ENCODE results near the gene COMT.

Gene COMT

DNA sequence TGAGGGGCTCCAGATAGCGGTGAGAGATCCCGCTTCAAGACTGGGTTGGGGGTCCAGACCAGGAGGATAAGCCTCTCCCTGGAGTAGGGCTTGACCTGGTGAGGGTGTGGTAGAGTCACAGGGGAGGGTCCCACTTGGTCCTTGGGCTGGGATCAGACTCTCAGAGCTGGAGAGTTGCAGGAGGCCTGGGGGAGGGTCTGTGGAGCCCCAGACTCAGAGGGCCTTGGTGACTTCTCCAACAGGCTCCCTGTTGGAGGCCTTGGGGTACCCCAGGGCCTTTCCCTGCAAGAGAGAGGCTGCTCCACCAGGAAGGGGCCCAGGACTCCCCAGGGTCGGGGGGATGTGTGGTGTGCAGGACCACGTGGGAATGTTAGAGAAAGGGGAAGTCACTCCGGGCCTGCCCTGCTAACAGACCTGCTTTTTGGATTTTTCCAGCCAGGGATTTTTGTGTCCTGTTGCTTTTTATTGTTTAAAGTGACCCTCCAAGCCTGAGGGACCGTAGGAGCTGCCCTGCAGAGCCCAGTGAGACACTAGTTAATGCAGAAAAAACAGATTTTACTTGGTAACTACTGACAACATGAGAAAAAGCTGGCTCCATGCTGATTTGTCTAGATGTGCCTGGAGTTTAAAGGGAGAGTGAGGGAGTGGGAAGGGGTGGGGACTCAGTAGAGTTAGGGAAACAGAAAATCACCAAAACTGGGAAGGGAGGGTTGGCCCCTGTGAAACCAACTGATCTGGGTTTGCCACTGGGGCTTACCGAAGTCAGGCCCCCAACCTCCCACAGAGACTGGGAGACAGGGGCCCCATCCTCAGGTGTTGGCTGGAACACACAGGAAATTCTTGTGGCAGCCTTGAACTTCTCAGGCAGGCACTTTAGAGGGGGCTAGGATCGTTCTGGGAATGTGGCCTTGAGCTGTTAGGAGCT is 847 bp downstream of the COMT start:
- no peak overlapping the region for H2AK5ac ChIP-seq (ENCODE audit: low read length)
- no peak overlapping the region for H3K4me2 ChIP-seq (ENCODE audit: low read length)
- H3K4me3 ChIP-seq (ENCODE audit: low read length): no peak overlapping the region
- no peak overlapping the region for H4K5ac ChIP-seq (ENCODE audit: low read length)
- H3K27ac ChIP-seq (ENCODE audit: low read depth, low read length): peak overlapping the region; percentile 69
- peaks cover 2% of the 10 kb centered on the region for H3K4me1 ChIP-seq (ENCODE audit: control insufficient read depth, low read depth, low read length)
- H3K27me3 ChIP-seq (ENCODE audit: insufficient read depth, low read length, poor library complexity): no peaks in the 10 kb centered on the region
- no peak overlapping the region for H3K23ac ChIP-seq (ENCODE audit: low read length)
- H4K8ac ChIP-seq (ENCODE audit: low read depth, low read length): peak overlapping the region; percentile 59
- H3K56ac ChIP-seq (ENCODE audit: low read length): peak overlapping the region; percentile 73
- peak; percentile 66 for DNase-seq
- H2BK5ac ChIP-seq (ENCODE audit: low read length): no peak overlapping the region
- H3K18ac ChIP-seq (ENCODE audit: low read length): peak overlapping the region; percentile 45
- H3K9ac ChIP-seq (ENCODE audit: low read length): peak overlapping the region; percentile 46
- H2BK120ac ChIP-seq (ENCODE audit: low read depth, low read length): peak overlapping the region; percentile 30
- no peaks in the 10 kb centered on the region for H3K36me3 ChIP-seq (ENCODE audit: control insufficient read depth, insufficient read depth, low read length)
- H3K4ac ChIP-seq (ENCODE audit: low read depth, low read length): peak overlapping the region; percentile 64
- H3K79me2 ChIP-seq (ENCODE audit: control insufficient read depth, insufficient read depth, low read length): no peaks in the 10 kb centered on the region
- H2BK15ac ChIP-seq (replicated peaks; ENCODE audit: low read depth): no peak overlapping the region
- no CpG with 5 or more reads among the region's 8 CpGs for WGBS (ENCODE audit: extremely low coverage, insufficient coverage, low lambda C conversion rate)
- H3K79me1 ChIP-seq (ENCODE audit: low read length): no peaks in the 10 kb centered on the region

DNA sequence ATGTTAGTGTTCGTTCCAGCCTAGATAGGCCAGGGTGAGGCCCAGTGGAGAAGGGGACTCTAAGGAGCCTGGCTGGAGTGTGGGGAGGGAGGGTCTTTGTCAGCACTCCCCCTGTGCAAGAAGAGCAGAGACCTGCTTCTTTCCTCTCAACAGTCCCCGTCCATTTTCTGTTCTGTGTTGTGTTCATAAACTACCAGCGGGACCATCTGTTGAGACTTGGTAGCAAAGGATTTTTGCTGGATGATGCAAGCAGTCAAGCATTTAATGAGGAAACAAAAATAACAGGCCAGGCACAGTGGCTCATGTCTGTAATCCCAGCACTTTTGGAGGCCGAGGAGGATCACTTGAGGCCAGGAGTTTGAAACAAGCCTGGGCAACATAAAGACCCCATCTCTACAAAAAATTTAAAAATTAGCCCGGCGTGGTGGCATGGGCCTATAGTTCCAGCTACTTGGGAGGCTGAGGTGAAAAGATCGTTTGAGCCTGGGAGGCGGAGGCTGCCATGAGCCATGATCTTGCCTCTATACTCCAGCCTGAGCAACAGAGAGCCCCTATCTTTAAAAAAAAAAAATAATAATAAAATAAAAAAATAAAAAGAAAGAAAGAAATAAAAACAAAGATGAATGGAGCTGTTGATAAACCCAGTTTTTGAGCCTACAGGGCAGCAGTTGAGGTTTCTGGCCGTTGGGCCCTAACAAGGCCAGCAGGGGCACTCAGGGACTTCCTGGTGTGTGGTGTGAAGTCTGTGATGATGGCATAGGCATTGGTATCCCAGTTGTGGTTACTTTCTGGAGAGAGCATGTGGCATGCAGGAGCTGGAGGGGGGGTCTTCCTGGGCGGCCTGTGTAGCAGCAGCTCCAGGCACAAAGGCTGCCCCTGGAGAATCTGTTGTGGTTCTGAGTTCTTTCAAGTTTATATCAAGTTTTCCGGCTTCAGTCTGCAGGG is 1.8 kb downstream of the COMT start:
- Histone ChIP-seq H2BK120ac (ENCODE audit: low read depth, low read length) (peak overlapping the region; percentile 30), H3K4me2 (ENCODE audit: low read length) (no peak overlapping the region), H3K79me2 (ENCODE audit: control insufficient read depth, insufficient read depth, low read length) (no peaks in the 10 kb centered on the region), H4K8ac (ENCODE audit: low read depth, low read length) (no peak overlapping the region), H3K18ac (ENCODE audit: low read length) (peak overlapping the region; percentile 45), H3K27ac (ENCODE audit: low read depth, low read length) (peak overlapping the region; percentile 69), H3K4ac (ENCODE audit: low read depth, low read length) (peak overlapping the region; percentile 64), H3K23ac (ENCODE audit: low read length) (no peak overlapping the region), H2AK5ac (ENCODE audit: low read length) (no peak overlapping the region), H3K4me1 (ENCODE audit: control insufficient read depth, low read depth, low read length) (peaks cover 2% of the 10 kb centered on the region), H3K4me3 (ENCODE audit: low read length) (no peak overlapping the region), H3K56ac (ENCODE audit: low read length) (peak overlapping the region; percentile 73), H4K5ac (ENCODE audit: low read length) (peak overlapping the region; percentile 84), H3K36me3 (ENCODE audit: control insufficient read depth, insufficient read depth, low read length) (no peaks in the 10 kb centered on the region), H3K9ac (ENCODE audit: low read length) (peak overlapping the region; percentile 46), H2BK5ac (ENCODE audit: low read length) (no peak overlapping the region), H2BK15ac (replicated peaks; ENCODE audit: low read depth) (no peak overlapping the region), H3K27me3 (ENCODE audit: insufficient read depth, low read length, poor library complexity) (no peaks in the 10 kb centered on the region), H3K79me1 (ENCODE audit: low read length) (no peaks in the 10 kb centered on the region)
- DNase-seq: peak; percentile 85
- no CpG with 5 or more reads among the region's 11 CpGs for WGBS (ENCODE audit: extremely low coverage, insufficient coverage, low lambda C conversion rate)

DNA sequence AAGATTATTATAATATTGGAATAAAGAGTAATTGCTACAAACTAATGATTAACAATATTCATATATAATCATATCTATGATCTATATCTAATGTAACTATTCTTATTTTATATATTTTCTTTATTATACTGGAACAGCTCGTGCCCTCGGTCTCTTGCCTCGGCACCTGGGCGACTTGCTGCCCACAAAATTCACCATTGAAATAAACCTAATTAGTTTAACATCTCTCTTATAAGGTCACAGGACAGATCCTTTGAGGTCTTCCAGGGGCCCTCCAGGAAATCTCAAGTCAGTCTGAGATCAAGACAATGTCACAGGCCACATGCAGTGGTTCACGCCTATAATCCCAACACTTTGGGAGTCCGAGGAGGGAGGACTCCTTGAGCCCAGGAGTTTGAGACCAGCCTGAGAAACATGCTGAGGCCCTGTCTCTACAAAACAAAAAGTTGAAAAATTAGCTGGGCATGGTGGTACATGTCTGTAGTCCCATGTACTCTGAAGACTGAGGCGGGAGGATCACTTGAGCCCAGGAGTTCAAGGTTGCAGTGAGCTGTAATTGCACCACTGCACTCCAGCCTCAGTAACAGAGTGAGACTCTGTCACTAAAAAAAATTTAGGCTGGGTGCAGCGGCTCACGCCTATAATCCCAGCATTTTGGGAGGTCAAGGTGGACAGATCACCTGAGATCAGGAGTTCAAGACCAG is 6.6 kb downstream of the COMT start:
- Histone ChIP-seq H3K4me3 (ENCODE audit: low read length) (no peak overlapping the region), H2BK15ac (replicated peaks; ENCODE audit: low read depth) (no peak overlapping the region), H3K79me2 (ENCODE audit: control insufficient read depth, insufficient read depth, low read length) (no peaks in the 10 kb centered on the region), H3K23ac (ENCODE audit: low read length) (no peak overlapping the region), H3K56ac (ENCODE audit: low read length) (no peak overlapping the region), H3K9ac (ENCODE audit: low read length) (no peak overlapping the region), H3K27me3 (ENCODE audit: insufficient read depth, low read length, poor library complexity) (no peaks in the 10 kb centered on the region), H3K18ac (ENCODE audit: low read length) (no peak overlapping the region), H3K4me1 (ENCODE audit: control insufficient read depth, low read depth, low read length) (no peaks in the 10 kb centered on the region), H2BK5ac (ENCODE audit: low read length) (no peak overlapping the region), H4K5ac (ENCODE audit: low read length) (no peak overlapping the region), H2AK5ac (ENCODE audit: low read length) (no peak overlapping the region), H4K8ac (ENCODE audit: low read depth, low read length) (no peak overlapping the region), H3K4ac (ENCODE audit: low read depth, low read length) (no peak overlapping the region), H3K79me1 (ENCODE audit: low read length) (no peaks in the 10 kb centered on the region), H3K4me2 (ENCODE audit: low read length) (no peak overlapping the region), H3K27ac (ENCODE audit: low read depth, low read length) (no peak overlapping the region), H3K36me3 (ENCODE audit: control insufficient read depth, insufficient read depth, low read length) (no peaks in the 10 kb centered on the region), H2BK120ac (ENCODE audit: low read depth, low read length) (no peak overlapping the region)
- WGBS (ENCODE audit: extremely low coverage, insufficient coverage, low lambda C conversion rate): no CpG with 5 or more reads among the region's 9 CpGs
- DNase-seq: no peak

DNA sequence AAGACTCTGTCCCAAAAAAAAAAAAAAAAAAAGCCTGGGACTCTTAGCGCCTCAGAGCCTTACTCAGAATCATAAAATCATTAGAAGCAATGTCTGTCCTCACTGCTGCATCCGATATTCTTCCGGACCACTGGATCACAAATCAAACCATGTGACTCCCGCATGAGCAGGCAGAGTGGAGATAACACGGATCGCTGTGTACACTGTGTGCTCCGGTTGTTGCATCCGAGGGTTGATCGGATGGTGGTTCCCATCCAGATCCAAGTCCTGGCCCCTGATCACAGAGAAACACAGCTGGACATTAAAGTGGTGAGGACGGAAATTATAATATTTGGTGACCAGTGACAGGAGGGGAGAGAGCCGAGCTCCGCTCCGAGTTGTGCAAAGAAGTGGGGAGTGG is 9.8 kb downstream of the COMT start:
- no peak overlapping the region for H3K4ac ChIP-seq (ENCODE audit: low read depth, low read length)
- no peak overlapping the region for H2AK5ac ChIP-seq (ENCODE audit: low read length)
- H3K79me1 ChIP-seq (ENCODE audit: low read length): no peaks in the 10 kb centered on the region
- H3K36me3 ChIP-seq (ENCODE audit: control insufficient read depth, insufficient read depth, low read length): no peaks in the 10 kb centered on the region
- H3K9ac ChIP-seq (ENCODE audit: low read length): no peak overlapping the region
- DNase-seq: no peak
- H2BK5ac ChIP-seq (ENCODE audit: low read length): no peak overlapping the region
- no peak overlapping the region for H2BK15ac ChIP-seq (replicated peaks; ENCODE audit: low read depth)
- H3K4me1 ChIP-seq (ENCODE audit: control insufficient read depth, low read depth, low read length): no peaks in the 10 kb centered on the region
- no peak overlapping the region for H3K4me3 ChIP-seq (ENCODE audit: low read length)
- no CpG with 5 or more reads among the region's 13 CpGs for WGBS (ENCODE audit: extremely low coverage, insufficient coverage, low lambda C conversion rate)
- H4K5ac ChIP-seq (ENCODE audit: low read length): no peak overlapping the region
- no peak overlapping the region for H3K23ac ChIP-seq (ENCODE audit: low read length)
- H3K56ac ChIP-seq (ENCODE audit: low read length): no peak overlapping the region
- no peaks in the 10 kb centered on the region for H3K79me2 ChIP-seq (ENCODE audit: control insufficient read depth, insufficient read depth, low read length)
- no peak overlapping the region for H3K27ac ChIP-seq (ENCODE audit: low read depth, low read length)
- no peak overlapping the region for H4K8ac ChIP-seq (ENCODE audit: low read depth, low read length)
- no peak overlapping the region for H3K18ac ChIP-seq (ENCODE audit: low read length)
- H2BK120ac ChIP-seq (ENCODE audit: low read depth, low read length): no peak overlapping the region
- no peaks in the 10 kb centered on the region for H3K27me3 ChIP-seq (ENCODE audit: insufficient read depth, low read length, poor library complexity)
- no peak overlapping the region for H3K4me2 ChIP-seq (ENCODE audit: low read length)

DNA sequence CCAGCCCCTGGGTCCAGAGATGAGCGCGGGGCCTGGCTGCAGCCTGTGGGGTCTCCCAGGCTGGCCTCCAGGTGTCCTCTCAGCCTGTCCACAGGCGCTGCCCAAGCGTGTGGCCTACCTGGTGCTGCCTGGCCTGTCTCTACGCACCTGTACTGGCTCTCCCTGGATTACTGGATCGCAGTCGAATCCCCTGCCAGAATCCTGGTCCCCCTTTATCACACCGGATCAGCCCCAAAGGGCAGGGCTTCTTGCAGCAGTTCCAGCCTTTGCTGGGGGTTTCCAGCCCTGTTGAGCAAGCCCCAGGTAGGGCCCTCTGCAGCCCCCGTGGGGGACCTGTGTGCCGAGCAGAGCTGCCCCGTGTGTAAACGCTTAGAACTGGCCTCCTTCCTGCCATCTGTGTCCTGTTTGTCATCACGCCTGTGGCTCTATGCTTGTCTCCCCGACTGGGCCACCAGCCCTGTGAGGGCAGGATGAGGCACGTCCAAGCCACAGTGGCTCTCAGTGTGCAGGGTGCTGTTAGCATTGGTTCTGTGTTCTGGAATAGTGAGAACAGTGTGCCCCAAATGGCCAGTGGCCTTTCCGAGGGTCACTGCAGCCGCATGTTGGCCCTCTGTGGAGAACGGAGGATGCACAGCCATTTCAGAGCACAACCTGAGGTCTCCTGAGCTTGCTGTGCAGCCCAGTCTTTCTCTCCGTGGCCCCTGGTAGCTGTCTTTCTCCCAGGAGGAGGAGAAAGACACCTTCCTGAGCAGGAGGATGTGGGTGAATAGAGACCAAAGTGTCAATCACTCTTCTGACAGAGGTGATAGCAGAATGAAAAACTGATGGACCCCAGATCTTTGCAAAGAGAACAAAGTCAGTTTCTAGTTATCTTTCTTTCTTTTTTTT is 13.9 kb downstream of the COMT start:
- Histone ChIP-seq H4K5ac (ENCODE audit: low read length) (no peak overlapping the region), H3K18ac (ENCODE audit: low read length) (no peak overlapping the region), H2BK5ac (ENCODE audit: low read length) (no peak overlapping the region), H3K4me1 (ENCODE audit: control insufficient read depth, low read depth, low read length) (peaks cover 4% of the 10 kb centered on the region), H3K23ac (ENCODE audit: low read length) (no peak overlapping the region), H2AK5ac (ENCODE audit: low read length) (no peak overlapping the region), H3K56ac (ENCODE audit: low read length) (no peak overlapping the region), H3K27me3 (ENCODE audit: insufficient read depth, low read length, poor library complexity) (no peaks in the 10 kb centered on the region), H3K27ac (ENCODE audit: low read depth, low read length) (no peak overlapping the region), H3K9ac (ENCODE audit: low read length) (no peak overlapping the region), H2BK15ac (replicated peaks; ENCODE audit: low read depth) (no peak overlapping the region), H3K4ac (ENCODE audit: low read depth, low read length) (no peak overlapping the region), H4K8ac (ENCODE audit: low read depth, low read length) (no peak overlapping the region), H3K79me1 (ENCODE audit: low read length) (no peaks in the 10 kb centered on the region), H3K4me3 (ENCODE audit: low read length) (no peak overlapping the region), H3K4me2 (ENCODE audit: low read length) (no peak overlapping the region), H2BK120ac (ENCODE audit: low read depth, low read length) (no peak overlapping the region), H3K79me2 (ENCODE audit: control insufficient read depth, insufficient read depth, low read length) (no peaks in the 10 kb centered on the region), H3K36me3 (ENCODE audit: control insufficient read depth, insufficient read depth, low read length) (no peaks in the 10 kb centered on the region)
- WGBS (ENCODE audit: extremely low coverage, insufficient coverage, low lambda C conversion rate): no CpG with 5 or more reads among the region's 19 CpGs
- DNase-seq: no peak
